ENCODE data around the gene PNPLA3.

The PNPLA3 gene

DNA sequence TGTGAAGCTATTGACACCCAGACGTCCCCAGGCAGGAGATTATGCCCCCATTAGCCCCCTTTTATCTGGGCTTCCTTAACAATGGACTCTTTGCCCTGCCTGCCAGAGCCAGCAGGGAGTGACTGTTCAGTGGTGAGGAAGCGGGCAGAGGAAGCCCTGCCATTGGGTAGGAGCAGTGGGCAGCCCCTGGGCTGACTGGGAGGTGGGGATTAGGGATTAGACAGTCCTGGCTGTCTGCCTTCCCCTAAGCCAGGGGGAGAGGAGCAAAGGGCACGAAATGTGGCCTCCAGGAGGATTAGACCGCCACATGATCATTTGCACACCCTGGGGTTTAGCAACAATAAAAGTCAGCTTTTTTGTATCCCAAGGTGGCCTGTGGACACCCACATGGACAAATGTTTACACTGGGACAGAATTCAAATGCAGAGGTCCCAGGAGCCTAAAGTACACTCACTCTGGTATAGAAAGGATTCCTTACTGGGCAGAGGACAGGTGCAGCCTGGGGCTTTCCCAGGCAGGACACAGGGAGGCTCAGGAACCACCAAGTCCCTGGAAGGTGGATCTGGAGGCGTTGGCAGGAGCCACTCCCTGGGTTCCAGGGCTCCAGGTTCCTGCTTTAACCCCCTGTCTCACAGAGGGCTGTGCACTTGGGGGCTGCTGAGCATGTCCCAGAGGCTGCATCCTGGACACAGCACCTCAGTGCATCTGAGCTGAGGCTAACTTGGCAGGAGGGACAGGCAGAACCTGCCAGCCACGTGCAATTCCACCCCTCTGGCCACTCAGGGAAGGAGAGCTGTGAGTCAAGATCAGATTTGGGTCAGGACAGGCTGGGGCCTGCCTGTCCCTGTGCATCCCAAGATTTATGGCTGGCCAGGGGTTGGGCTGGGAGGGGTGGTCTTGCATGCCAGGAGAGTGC, 2.1 kb downstream of the PNPLA3 start:
- DNase-seq (ENCODE audit: low read depth), result peak; percentile 26

DNA sequence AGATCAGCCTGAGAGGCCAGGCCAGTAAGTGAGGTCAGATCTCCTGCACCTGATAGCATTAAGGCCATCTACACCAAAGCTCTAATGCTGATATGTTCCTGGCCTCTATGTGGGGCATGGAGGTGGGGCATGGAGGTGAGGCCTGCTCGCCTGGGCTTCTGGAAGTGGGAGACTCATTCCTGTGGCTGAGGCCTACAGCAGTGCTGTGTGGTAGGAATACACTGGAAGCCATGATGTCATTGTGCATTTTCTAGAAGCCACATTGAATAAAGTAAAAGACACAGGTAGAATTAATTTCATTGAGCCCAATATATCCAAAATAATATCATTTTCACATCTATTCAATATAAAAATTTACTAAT, 2.7 kb downstream of the PNPLA3 start:
- no peak for DNase-seq (ENCODE audit: low read depth)

DNA sequence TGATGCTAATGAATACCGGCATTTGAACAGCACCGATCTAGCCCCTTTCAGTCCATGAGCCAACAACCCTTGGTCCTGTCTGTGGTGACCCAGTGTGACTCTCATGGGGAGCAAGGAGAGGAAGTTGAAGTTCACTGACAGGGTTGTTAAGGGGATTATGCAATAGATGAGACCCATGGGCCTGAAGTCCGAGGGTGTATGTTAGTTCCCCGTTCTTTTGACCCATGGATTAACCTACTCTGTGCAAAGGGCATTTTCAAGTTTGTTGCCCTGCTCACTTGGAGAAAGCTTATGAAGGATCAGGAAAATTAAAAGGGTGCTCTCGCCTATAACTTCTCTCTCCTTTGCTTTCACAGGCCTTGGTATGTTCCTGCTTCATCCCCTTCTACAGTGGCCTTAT, 4.9 kb downstream of the PNPLA3 start:
- DNase-seq (ENCODE audit: low read depth), result no peak

DNA sequence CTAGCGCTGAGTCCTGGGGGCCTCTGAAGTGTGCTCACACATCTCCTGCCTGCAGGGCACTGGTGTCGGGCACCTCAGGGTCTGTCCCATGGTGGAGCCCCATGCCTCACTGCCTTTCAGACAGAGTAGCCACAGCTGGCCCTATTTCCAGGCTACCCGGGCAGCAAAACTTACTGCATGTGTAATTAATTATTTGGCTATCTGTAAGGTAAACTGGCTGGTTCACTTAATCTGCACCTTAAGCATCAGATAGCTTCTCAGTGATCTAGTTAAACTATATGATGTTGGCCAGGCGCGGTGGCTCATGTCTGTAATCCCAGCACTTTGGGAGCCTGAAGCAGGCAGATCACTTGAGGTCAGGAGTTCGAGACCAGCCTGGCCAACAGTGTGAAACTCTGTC, 5.3 kb downstream of the PNPLA3 start:
- no peak for DNase-seq (ENCODE audit: low read depth)

DNA sequence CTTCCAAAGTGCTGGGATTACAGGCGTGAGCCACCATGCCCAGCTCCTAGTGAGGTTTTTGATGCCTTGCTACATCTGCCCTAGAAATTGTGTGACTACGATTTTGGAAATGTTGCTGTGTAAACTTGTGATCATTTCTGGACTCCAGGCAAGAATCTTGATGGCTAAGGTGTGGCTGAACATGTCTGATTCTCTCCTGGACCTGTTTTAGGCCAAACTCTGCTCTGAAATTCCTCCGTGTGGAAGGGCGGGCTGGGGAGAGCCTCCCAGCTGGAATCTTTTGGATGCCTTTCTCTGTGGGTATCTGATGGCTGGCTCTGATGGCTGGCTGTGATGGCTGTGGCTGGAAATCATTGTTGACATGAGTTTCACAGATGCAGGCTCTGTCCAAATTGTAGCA, 8.2 kb downstream of the PNPLA3 start:
- no peak for DNase-seq (ENCODE audit: low read depth)

DNA sequence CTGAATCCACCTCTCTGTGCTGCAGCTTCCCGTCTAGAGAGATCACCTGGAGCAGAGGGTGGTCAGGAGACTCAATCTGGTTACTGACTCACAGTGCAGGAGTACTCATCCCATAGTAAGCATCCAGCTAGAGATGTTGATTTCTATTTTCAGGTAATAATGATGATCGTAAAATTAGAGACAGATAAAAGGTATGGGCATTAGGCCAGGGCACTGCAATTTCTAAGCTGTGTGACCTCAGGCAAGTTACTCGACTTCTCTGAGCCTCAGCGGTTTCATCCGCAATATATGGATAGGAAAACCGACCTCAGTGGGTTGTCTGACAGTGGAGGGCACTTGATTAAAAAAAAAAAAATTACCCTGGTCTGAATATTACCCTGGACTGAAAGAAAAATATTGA, 17.8 kb downstream of the PNPLA3 start:
- no peak for DNase-seq (ENCODE audit: low read depth)

DNA sequence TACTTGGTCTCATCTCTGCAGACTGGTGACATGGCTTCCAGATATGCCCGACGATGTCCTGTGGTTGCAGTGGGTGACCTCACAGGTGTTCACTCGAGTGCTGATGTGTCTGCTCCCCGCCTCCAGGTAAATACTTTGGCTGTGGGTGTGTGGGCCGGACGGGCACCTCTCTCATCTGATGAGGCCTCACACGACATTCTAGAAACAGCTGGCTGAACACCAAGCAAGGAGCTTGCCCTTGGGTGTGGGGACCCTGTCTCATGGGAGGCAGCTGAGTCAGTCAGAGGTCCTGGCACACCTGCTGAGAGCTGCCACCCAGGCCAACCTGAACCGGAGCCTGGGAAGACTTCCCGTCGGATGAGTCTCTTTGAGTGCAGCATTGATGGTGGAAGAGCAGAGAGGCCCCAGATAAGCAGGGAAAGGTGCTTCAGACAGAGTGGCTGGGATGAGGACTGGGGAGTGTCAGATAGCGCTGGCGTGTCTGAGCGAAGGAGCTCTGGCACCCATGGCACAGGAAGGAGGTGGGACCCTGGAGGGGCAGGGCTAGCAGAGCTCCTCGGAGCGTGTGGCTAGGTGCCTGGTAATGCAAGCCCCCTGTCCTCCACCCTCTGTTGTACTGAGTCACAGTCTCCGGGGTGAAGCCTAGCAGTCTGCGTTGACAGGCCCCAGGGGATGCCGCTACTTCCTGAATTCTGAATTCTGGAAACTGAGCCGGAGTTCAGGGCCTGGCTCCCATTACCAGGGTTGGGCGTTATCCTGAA, 21.2 kb downstream of the PNPLA3 start:
- no peak for DNase-seq (ENCODE audit: low read depth)

DNA sequence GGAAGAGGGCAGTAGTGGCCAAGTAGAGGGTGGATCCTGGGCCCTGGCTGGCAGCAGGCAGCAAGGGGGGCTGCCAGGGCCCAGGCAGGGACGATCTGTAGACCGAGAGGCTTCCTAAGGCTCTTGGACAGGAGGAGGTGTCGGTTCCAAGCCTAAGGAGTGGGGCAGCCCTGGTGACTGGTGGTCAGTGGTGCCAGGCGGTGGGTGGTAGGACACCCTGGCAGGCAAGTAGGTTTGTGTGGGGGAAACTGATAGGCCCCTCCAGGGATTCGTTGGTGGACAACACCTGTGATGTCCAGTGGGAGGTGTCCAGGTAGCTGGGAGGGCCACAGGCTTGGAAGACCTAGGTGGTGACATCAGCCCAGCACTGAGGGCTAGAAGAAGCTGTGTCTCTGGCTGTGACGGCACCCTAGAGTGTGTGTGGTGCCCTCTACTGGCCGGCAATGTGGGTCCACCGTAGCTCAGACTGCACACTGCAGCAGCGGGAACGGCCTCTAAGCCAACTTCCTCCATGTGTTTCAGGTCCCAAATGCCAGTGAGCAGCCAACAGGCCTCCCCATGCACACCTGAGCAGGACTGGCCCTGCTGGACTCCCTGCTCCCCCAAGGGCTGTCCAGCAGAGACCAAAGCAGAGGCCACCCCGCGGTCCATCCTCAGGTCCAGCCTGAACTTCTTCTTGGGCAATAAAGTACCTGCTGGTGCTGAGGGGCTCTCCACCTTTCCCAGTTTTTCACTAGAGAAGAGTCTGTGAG, 22.2 kb downstream of the PNPLA3 start:
- DNase-seq (ENCODE audit: low read depth), result peak; percentile 49

DNA sequence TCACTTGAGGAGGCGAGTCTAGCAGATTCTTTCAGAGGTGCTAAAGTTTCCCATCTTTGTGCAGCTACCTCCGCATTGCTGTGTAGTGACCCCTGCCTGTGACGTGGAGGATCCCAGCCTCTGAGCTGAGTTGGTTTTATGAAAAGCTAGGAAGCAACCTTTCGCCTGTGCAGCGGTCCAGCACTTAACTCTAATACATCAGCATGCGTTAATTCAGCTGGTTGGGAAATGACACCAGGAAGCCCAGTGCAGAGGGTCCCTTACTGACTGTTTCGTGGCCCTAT, 22.7 kb downstream of the PNPLA3 start:
- DNase-seq (ENCODE audit: low read depth), result no peak

DNA sequence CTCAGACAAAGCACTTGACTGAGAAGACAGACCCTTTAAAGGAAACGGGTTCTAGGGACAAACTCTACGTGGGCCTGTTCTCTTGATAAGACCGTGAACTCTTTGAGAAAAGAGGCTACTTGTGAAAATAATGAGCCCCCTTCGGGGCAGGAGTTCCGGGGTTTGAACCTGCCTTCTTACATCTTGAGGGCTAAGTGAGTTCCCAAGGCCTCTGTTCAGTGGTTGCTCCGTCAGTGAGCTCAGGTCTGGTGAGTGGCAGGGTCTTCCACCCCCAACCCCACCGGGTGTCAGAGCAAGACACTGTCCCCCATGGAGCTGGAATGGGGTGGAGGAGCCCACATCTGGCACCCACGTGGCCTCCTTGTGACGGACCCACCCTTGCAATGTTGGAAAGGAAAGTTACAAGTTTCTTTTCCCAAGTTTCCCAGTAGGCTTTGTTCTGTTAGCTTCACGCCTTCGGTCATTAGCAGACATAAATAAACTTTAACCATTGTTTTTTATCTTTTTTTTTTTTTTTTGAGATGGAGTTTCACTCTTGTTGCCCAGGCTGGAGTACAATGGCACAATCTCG, 25.3 kb downstream of the PNPLA3 start:
- DNase-seq (ENCODE audit: low read depth), result no peak

DNA sequence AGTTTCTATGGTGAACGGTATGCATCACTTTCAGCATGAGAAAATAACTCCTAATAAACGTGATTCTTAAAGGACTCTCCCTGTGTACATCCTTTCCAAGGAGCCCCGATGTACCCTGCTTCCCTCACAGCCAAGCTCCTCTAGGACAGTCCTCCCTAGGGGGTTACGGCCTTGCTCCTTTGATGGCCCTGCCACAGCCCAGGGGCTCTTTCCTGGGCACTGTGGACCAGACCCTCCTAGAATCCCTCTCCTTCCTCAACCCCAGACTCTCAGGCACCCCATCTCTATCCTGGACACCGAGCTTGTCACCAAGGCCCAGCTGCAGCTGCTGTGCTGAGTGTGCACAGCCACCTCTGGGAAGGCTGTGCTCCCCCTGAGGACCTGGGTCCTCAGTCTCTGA, 27.8 kb downstream of the PNPLA3 start:
- no peak for DNase-seq (ENCODE audit: low read depth)

DNA sequence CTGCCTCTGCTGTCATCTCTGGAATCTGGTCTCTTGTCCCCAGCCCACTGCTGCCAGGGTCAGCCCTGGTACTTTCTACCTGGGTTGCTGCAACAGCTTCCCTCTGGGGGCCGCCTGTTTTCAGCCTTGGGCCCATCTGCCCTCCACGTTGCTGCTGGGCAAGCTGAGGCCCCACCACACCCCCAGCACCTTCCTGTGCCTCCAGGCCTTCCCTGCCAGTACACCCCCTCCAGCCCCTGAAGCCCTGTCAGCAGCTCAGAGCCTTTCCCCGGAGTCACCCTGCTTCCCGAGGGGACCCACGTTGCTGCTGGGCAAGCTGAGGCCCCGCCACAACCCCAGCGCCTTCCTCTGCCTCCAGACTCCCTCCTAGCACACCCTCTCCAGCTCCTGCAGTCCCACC, 28.4 kb downstream of the PNPLA3 start:
- DNase-seq (ENCODE audit: low read depth), result no peak

DNA sequence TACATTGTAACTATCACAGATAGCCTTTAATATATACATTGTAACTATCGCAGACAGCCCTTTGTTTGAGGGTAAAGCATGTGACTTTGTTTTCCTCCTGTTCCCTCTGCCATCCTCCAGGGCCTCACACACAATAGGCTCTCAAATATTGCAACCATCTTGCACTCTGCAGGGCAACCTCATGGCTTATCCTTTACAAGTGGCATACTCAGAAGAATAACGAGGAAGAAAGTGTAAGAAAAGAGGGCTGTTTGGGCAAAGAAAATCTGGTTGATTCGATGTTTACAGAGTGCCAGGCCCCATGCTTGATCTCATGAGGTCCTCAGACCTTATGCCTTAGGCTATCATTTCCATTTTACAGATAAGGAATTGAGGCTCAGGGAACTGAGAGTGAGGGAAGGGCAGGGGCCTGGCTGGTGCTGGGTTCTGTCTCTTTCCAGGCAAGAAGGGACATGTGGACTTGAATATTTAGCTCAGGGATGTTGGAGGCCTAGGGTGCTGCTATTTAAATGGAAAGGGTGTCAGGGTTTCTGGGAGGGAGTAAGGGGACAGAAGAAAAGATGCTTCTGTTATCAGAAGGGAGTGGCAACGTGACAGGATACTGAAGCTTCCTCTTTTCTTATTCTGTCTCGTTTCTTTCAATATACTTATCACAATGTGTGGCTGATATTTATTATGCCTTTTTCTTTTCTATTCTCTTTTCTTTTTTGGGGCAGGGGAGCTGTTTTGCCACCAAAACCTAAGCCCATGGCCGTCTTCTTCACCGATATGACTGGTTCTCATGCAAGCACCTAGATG, 30.6 kb downstream of the PNPLA3 start:
- DNase-seq (ENCODE audit: low read depth), result no peak

DNA sequence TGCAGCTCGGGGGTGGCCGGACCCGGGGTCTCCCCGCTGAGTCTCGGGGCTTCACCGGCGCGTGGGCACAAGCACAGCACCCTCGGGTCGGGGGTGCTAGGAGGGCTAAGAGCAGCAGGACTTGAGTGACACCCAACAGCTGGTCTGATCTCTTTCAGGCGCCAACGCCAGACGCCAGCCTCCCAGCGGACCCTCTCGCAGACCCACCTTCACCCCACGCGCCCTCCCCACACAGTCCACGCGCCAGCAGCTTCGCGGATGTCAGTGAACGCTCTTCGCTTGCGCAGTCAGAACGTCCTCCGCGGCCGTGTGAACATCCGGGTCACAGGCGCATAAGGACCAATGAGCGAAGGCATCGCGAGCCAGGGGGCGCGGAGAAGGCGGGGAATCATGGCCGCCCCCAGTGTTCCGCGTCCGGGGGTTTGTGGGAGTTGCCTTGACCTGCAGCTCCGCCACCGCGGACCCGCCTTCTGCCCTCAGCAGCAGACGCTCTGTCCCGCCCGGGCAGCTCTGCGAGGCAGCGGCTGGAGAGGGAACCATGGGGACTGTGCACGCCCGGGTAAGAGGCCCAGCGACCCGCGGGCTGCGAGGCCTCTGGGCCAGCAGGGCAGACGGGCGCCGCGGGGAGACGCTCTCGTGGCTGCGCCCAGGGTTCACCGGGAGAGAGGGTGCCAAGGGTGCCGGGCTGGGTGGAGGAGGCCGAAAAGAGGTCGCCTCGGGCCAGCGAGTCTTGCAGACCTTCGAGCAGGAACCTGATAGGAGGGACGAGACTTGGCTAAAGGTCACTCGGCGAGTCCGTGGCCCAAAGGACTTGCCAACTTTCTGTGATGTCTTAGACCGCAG, 31.7 kb downstream of the PNPLA3 start, which contains the start of gene SAMM50:
Gene SAMM50 (plus strand): TSS at position 403 of the 843 bp plus-strand sequence. CDS start 136 bp downstream, at position 539.
- DNase-seq (ENCODE audit: low read depth), result peak; percentile 93

DNA sequence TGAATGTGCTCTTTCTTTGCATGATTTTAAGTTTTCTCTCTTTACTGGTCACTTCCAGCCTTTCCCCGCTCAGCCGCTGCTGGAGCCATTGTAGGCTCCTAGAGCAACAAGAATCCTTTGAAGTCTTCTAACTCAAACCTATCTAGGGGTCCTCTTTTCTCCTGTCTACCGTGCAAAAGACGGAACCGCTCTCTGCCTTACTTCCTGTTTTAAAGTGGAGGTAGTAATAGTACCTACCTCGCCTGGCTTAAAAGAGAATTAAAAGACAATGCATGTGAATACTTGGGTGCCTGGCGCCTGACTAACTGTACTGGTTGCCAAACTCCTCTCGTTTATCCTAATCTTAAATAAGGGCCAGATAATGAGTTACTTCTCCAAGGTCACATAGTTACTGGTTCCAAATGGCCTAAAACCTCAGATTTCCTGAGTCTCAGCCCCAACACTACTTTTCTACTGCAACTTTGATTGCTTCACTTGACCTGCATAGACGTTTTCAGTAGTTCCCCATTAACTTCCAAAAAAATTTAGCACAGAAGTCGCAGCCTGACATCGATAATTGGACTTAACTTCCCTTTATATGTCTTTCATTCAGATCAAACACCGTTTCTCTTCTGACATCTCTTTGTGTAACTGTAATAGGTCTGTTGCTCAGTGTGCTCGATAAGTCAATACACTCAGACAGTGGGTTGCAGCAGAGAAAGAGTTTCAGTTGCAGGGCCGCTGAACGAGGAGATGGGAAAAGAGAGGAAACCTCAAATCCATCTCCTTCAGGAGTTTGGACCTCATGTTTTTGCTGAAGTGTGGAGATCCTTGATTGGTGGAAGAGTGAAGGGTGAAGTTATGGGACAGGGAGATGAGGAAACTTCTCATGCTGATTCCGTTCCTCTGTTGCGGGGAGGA, 32.5 kb downstream of the PNPLA3 start:
- no peak for DNase-seq (ENCODE audit: low read depth)

DNA sequence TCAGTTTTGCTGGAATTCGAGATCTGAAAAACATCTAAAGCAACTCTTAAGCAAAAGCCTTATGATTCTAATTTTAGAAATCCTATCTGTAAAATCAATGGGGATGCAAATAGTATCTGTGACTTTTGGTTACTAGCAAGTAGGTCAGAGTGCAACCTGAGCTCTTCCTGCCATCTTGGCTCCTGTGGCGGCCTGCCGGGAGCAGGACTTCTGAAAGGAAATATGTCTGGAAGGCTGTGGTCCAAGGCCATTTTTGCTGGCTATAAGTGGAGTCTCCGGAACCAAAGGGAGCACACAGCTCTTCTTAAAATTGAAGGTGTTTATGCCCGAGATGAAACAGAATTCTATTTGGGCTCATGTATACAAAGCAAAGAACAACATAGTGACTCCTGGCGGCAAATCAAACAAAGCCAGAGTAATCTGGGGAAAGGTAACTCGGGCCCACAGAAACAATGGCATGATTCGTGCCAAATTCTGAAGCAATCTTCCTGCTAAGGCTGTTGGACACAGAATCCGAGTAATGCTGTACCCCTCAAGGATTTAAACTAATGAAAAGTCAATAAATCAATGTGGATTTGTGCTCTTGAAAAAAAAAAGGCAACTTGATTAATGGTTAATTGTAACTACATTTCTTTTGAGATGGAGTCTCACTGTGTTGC, 33.3 kb downstream of the PNPLA3 start:
- DNase-seq (ENCODE audit: low read depth), result peak; percentile 61

DNA sequence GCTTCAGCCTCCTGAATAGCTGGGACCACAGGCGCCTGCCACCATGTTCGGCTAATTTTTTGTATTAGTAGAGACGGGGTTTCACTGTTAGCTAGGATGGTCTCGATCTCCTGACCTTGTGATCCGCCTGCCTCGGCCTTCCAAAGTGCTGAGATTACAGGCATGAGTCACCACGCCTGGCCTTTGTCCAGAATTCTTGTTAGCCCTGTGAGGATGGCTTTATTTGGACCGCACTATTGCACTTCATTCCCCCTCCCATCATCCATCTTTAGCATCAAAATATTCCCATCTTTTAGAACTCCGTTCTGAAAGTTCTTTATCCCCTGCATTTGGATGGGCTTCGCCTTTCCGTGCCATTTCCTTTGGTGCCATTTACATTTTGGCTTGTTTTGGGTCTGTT, 34.3 kb downstream of the PNPLA3 start:
- no peak for DNase-seq (ENCODE audit: low read depth)

DNA sequence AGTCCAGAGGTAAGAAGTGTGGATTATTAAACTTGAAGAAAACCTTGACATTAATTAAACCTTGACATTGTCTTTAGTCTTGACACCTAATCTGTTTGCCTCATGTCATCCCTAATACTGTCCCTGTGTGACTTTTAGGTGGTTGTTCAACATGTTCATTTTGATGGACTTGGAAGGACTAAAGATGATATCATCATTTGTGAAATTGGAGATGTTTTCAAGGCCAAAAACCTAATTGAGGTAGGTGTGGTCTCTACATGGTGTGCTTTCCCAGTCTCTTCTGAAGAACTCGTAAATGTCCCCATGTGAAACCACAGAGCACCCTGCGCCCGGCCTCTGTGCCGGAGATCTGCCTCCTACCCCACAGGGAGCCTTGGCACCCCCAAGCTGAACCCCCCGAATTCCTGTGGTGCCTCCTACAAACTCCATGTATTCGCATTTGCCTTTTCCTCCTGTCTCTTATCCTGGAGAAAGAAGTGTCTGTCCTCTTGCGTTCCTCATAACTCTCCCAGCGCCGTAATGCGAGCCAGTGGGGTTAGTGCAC, 40.8 kb downstream of the PNPLA3 start:
- no peak for DNase-seq (ENCODE audit: low read depth)

DNA sequence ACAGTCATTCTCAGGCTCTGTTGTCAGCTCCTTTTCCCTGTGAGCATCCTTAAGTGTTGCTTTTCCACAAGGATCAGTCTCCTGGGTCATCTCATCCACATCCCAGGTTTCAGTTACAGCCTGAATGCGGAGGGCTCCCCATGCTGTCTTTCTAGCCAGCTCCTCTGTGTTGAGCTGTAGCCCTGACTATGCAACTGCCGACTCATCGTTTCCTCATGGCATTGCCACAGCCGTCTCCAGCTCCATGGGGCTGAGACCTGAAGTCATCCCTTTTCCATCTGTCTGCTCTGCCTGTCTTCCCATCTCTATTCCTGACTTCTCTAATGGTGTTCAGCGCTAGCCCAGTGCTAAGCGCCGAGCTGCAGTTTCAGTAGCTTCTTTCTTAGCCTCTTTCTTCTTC, 43.5 kb downstream of the PNPLA3 start:
- DNase-seq (ENCODE audit: low read depth), result no peak

All from fibroblast of gingiva (primary cell).